Sciatic nerve (tissue), 2 donors: ENCODE results near the gene P2RY8. TPM values are rescaled to one million over a fixed set of nuclear protein-coding genes. Genes with fewer than 3 reads are reported as not detected.
A peak's percentile ranks its signal among the peaks of the same experiment; 100 is the strongest.
"Not testable (repeated sequence)": the region's sequence is repeated elsewhere in the genome, so short reads cannot be mapped to it uniquely, and the experiment has no call there.

Experiments used
- ATAC-seq: fragments of 200-7000 bp; cut with Tn5 transposase; one replicate; pipeline ENCODE4 v1.9.1; 2020; ENCODE audit warnings: mild to moderate bottlenecking, moderate library complexity
- DNase-seq: peaks from one replicate; pipeline ENCODE4 v3.0.0-alpha.2; 2020; ENCODE audit warnings: low spot score
- intact Hi-C: fragments of 100-400 bp; cut with DNase I; formaldehyde crosslinking; loops from one replicate; pipeline ENCODE4 v1.14.2; 2022
- total RNA-seq: library from RNA; stranded (reverse); fragmentation: NEBNext Ultra II Directional; extraction: Animal tissue kit (Norgen Biotek cat#: 25700); gene quantifications from one replicate; pipeline ENCODE4 v1.2.1, GENCODE V29; 2021
- donor health status: DM: no; HTN: no; CAD: no.
- donor health status: DM: no; HTN: no; CAD: no.

The P2RY8 gene
- total RNA-seq, 1 donor from 2014 or later, result 2.5 TPM

DNA sequence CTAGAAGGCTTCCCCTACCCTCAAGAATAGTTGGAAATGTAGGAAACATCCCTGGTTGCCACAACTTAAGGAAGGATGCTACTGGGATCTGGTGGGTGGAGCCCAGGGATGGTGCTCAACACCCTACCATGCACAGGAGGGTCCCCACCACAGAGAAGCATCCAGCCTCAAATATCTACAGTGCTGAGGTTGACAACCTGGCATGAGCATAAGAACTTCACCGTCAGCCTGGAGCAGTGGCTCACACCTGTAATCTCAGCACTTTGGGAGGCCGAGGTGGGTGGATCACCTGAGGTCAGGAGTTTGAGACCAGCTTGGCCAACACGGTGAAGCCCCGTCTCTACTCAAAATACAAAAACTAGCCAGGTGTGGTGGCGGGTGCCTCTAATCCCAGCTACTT, 60.3 kb downstream of the P2RY8 start:
- ATAC-seq (no peak), DNase-seq (no peak)
- intact Hi-C loops, result loop anchor here (10.0 kb wide), 1 partner anchor 98 kb away; no protein-coding TSS in a partner anchor

DNA sequence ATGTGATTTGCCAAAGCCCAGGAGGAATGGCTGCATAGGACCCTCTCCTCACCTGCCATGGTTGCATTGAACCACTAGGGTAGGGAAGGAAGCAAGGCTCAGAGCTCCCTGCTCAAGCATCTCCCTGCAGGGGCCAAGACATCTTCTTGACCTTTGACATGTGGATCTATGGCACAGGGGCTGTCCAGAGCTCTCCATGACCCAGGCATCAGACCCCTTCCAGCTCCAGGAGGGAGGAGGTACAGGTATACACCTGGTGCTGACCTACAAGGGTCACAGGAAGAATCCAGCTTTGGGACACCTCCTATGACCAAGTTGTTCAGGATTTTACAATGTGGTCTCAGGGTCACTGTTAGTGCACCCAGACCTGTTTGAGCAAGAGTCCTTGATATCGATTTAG, 61.1 kb downstream of the P2RY8 start:
- no peak for ATAC-seq
- no peak for DNase-seq
- intact Hi-C loops, result loop anchor here (10.0 kb wide), 1 partner anchor 99 kb away; no protein-coding TSS in a partner anchor

DNA sequence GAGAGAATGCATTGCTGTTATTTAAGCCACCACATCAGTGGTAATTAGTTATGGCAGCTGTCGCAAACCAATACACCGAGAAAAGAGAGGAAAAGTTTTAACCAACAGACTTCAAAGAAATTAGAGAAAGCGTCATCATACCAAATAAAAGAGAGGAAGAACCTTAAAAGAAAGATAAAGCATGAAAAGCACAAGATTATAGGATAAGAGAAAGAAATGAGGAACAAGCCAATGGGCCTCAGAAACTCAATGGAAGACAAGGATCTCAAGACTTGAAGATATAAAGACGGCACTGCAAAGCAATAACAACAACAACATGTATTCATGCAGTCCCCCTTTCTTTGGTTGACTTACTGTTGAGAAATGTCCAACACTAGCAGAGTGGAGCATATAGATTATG, 61.5 kb downstream of the P2RY8 start:
- intact Hi-C loops, result loop anchor here (10.0 kb wide), 1 partner anchor 99 kb away; no protein-coding TSS in a partner anchor
- ATAC-seq, result no peak
- no peak for DNase-seq

DNA sequence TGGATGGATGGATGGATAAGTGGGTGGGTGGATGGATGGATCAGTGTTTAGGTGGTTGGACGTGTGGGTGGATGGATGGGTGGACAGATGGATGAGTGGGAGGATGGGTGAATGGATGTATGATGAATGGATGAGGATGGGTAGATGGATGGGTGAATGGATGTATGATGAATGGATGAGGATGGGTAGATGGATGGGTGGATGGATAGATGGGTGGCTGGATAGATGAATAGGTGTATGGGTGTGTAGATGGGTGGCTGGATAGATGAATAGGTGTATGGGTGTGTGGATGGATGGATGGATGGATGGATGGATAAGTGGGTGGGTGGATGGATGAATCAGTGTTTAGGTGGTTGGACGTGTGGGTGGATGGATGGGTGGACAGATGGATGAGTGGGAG, 62.4 kb downstream of the P2RY8 start:
- ATAC-seq, DNase-seq: not testable (repeated sequence)
- intact Hi-C loops, result loop anchor here (10.0 kb wide), 1 partner anchor 100 kb away; no protein-coding TSS in a partner anchor

DNA sequence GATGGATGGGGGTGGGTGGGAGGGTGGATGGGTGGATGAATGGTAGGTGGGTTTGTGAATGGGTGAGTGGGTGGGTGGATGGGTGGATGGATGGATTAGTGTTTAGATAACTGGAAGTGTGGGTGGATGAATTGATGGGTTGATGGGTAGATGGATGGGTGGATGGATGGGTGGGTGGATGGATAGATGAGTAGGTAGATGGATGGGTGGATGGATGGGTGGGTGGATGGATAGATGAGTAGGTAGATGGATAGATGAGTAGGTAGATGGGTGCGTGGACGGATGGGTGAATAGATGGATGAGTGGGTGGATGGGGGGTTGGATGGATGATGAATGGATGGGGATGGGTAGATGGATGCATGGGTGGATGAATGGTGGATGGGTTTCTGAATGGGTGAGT, 64.0 kb downstream of the P2RY8 start:
- DNase-seq (no peak), ATAC-seq (no peak)
- intact Hi-C loops, result loop anchor here (10.0 kb wide), 1 partner anchor 102 kb away; no protein-coding TSS in a partner anchor

DNA sequence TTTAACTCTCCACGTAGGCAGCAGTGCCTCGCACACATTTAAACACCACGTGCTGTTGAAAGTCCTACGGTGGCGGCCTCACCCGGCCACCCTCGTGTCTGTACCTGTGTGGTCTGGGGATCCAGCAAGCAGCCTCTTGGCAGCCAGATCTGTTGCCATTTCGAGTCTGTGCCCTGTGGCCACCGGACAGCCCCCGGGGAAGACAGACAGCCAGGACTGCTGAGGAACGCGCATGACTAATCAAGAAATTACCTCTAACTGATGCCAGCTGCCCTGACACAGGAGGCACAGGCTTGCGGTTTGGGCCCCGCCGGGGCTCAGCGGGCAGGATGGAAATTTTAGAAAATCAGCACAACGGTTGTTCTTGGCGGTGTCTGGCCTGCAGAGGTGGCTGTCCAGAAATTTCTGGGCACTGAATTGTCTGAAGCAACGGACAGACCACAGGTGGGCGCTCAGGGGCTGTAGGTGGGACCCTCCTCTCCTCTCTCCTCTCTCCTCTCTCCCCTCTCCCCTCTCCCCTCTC, 68.7 kb downstream of the P2RY8 start:
- DNase-seq (peak; percentile 42), ATAC-seq (no peak)
- intact Hi-C loops, result loop anchor here (10.0 kb wide), 1 partner anchor 1136 kb away; no protein-coding TSS in a partner anchor

DNA sequence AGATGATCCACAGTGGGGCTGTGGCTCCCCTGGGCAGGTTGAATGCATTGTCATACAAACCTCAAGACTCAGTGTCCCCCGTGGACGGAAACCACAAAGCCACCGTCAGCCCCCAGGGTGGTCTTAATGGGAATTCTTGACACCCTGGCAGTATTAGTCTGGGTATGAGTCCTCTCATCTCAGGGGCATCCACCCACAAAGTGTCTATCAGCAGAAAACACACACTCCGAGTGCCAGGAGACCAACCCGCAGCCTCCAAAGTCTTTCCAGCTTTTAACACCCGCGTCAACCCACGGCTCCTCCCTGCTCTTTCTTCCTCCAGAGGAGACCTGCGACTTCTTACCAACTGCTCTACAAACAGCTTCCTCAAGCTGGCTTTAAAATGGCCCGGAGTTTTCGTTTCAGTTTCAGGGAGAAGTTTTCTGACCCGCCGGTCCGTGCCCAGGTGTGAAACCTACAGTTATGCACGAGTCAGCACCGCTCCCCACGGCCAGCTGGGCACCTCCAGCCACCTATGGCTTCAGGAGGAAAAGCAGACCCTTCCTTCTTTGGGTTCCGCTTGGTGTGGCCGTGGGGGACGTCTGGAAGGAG, 69.9 kb downstream of the P2RY8 start:
- peak; percentile 42 for DNase-seq
- no peak for ATAC-seq
- intact Hi-C loops, result loop anchor here (10.0 kb wide), 1 partner anchor 1138 kb away; no protein-coding TSS in a partner anchor

DNA sequence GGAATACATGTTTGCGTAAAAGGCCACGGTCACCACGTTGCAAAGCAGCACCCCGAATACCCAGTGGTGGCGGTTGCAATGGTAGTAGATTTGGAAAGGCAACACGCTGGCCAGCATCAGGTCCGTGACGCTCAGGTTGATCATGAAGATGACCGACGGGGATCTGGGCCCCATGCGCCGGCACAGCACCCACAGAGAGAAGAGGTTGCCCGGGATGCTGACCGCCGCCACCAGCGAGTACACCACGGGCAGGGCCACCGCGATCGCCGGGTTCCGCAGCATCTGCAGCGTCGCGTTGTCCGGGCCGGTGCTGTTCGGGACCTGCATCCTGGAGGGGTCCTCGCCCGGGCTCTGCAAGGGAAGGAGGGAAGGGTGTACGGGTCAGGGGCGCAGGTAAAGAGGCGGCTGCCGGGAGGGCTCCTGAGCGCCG, 70.7 kb downstream of the P2RY8 start:
- DNase-seq (no peak), ATAC-seq (no peak)
- intact Hi-C loops, result loop anchor here (10.0 kb wide), 1 partner anchor 1139 kb away; no protein-coding TSS in a partner anchor

DNA sequence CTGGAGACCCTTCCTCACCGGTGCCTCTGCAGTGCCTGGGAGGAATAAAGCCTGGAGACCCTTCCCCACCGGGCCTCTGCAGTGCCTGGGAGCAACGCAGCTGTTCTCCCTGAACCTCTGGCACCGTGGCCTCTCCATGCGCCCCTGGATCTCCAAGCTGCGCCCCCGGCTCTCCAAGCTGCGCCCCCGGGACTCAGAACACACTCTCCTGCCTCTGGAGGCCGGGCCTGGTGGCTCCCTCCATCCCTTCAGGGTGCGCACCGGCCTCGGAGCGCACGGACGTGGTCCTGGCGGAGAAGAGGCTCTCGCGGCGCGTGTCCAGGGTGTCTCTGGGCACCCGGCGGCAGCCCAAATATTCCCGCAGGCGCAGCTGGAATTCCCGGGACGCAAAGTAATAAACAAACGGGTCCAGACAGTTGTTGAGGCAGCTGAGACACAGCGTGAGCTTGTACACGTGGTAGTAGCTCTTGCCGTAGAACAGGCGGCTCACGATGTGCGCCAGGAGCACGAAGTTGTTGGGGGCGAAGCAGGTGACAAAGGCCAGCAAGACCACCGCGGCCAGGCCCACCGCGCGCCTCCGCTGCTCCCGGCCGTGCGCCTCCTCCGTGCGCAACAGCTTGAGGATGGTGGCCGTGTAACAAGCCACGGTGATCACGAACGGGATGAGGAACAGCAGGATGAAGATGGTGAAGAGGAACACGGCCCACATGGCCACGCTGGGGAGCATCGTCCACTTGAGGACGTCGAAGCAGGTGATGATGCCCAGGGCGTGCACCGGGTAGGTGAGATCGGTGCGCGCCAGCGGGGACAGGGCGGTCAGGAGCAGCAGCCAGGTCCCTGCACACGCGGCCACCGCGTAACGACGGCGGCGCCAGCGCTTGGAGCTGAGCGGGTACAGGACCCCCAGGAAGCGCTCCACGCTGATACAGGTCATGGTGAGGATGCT, 71.4 kb downstream of the P2RY8 start:
- DNase-seq, result no peak
- no peak for ATAC-seq
- intact Hi-C loops, result loop anchor here (10.0 kb wide), 1 partner anchor 1139 kb away; no protein-coding TSS in a partner anchor

DNA sequence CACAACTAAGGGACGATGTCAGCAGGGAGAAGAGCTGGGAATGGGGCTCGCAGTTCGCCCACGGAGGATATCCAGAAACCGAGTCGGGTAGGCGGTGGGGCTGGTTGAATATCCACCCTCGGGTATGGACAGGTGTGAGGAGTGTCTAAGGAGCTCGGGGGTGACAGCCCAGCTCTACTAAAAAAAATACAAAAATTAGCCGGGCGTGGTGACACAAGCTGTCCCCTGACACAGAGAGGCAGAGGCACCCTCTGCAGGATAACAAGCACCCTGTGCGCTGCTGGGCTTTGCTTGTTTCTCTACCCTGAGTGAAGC, 72.1 kb downstream of the P2RY8 start:
- intact Hi-C loops, result loop anchor here (10.0 kb wide), 1 partner anchor 1140 kb away; no protein-coding TSS in a partner anchor
- ATAC-seq (no peak), DNase-seq (no peak)

DNA sequence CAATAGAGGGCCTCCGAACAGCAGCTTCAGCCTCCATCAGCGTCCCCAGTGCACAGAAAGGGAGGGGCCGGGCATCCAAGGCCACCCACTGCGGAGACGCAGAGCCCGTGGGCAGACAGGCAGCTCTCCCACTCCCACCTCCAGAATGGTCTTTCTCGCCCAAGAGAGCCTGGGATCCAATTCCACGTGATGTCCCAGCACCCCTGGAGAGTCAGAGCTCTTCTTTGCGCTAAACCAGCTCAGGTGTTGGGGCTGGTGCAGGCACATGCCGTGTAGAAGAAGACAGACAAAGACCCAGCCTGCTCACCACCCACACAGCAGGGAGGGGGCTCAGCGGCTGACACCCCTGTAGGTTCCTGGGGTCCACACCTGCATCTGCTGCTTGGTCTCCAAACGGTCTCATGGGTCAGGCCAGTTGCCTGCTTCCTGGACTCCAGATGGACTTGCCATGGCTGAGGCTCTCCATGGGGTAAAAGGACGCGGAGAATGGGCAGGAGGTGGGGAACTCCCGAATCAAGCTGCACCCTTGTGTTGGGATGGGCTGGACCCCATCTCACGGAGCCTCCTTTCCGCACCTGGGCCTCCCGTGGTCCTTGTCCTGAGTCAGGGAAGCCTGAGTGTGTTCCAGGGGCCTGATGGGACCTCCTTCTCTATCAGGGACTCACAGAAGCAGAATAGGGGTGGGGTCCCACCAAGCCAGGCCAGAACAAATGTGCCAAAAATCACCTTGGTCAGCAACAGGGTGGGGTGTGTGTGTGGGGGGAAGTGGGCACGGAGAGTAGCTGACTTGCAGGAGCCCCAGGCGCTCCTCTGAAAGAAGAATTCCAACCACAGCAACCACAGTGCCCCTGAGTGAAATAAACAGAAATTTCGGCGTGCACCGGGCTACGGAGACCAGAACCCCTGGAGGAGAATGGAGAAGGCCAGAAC, 72.7 kb downstream of the P2RY8 start:
- DNase-seq (no peak), ATAC-seq (no peak)
- intact Hi-C loops, result loop anchor here (10.0 kb wide), 1 partner anchor 1140 kb away; no protein-coding TSS in a partner anchor

DNA sequence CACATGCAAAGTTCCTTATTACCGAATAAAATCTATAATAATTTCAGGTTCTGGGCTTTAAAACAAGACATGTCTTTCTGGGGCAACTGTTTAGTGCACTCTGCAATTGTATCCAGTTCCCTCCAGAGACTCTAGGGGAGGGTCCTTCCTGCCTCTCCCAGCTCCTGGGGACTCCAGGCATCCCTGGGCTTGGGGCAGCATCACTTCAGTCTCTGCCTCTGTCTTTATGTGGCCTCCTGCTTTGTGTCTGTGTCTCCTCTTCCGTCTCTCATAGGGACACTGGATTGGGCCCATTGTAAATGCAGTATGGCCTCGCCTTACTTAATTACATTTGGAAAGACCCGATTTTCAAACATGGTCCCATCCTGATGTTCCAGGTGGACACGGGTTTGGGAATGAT, 73.4 kb downstream of the P2RY8 start:
- no peak for ATAC-seq
- DNase-seq, result no peak
- intact Hi-C loops, result loop anchor here (10.0 kb wide), 1 partner anchor 1141 kb away; no protein-coding TSS in a partner anchor

DNA sequence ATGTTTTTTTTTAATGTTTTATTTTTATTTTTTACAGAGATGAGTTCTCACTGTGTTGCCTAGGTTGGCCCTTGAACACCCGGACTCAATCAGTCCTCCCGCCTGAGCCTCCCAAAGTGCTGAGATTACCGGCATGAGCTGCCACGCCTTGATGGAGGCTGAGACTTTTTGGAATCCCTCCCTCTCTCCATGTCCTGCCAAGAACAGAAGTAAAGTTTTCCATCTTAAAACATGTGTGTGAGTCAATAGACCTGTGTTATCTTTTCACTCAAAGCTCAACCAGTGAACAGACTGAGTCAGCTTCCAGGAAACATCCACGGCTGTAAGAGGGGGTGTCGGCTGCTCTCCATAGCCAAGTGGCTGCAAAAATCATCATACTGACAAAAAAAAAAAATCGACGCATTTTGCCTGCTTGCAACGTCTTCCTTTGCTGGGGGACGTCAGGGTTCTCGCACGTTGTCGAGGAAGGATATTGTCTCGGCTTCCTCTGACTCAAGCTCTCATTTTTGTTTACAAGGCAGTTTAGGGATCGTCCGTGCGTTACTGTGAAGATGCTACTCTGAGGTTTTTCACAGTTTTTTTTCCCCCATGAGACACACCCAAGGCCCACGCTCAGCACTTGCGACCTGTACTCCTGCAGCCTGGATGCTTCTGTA, 74.3 kb downstream of the P2RY8 start:
- ATAC-seq (peak; percentile 32), DNase-seq (peak; percentile 30)
- intact Hi-C loops, result loop anchor here (10.0 kb wide), 1 partner anchor 1142 kb away; no protein-coding TSS in a partner anchor

DNA sequence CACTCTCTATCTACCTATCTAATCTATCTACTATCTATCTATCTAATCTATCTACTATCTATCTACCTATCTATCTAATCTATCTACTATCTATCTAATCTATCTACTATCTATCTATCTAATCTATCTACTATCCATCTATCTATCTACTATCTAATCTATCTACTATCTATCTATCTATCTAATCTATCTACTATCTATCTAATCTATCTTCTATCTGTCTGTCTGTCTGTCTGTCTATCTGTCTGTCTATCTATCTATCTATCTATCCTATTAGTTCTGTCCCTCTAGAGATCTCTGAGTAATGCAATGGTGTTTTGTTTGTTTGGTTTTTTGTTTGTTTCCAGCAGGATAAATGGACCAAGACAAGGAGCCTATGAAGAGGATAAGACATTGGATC, 74.9 kb downstream of the P2RY8 start:
- ATAC-seq (no peak), DNase-seq (no peak)
- intact Hi-C loops, result loop anchor here (10.0 kb wide), 1 partner anchor 1143 kb away; no protein-coding TSS in a partner anchor

DNA sequence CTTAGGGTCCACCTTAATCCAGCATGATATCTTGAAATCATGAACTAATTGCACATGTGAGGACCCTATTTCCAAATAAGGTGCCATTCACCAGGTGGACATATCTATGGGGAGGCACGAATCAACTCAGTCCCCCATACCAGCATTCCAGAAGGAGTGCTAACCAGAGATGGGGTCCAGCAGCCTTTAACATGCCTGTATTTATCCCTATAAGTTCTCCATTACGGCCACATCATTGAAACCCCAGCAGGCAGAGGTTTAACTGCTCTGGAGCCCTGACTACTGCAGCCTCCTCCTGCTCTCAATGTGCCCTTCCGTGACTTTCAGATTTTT, 81.1 kb downstream of the P2RY8 start:
- DNase-seq (no peak), ATAC-seq (no peak)
- intact Hi-C loops, result no loop called here

DNA sequence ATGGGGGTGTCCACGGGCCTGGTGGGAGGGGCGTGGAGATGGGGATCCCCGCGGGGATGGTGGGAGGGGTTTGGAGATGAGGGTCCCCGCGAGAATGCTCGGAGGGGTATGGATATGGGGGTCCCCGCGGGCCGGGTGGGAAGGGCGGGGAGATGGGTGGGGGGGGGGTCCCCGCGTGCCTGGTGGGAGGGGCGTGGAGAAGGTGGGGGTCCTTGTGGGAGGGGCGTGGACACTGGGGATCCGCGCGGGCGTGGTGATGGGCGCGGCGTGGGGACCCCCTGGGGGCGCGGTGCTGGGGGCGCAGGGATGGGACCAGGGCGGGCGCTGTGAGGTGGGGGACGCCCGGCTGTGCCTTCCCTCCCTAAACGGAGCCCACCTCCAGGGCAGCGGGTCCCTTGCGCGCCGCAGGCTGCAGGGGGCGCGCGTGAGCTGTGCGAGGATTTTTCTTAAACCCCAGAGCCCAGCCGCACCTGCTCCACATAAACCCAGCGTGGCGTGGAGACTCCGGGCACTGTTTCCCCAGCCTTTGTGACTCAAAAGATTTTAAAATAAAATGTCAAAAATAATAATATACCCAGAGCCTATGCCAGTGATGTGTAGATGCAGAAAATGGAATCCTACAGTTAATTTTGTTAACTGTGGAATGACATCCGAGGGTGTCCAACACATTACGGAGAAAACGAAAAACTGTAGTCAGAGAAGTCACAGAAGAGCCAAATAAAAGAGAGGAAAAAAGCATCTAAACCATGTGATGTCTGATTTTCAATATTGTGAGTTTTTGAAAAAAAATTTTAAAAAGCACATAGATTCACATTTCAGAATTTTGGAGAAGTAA, 82.8 kb downstream of the P2RY8 start:
- intact Hi-C loops, result no loop called here
- DNase-seq, result peak; percentile 96
- ATAC-seq, result peak; percentile 37

DNA sequence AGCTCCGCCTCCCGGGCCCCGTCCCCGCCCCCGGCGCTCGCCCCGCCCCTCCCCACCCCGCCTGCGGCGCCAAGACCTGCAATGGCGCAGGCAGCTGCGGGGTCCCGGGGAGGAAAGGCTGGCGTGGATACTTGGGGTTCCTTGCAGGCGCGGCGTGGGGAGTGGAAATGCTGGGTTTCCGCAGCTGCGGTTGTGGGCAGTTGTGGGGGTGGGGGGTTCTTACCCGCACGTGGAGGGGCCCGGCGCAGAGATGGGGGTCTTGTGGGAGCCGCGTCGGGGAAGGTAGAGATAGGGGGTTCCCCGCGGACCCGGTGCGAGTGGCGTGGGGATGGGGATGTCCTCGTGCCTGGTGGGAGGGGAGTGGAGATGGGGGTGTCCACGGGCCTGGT, 83.6 kb downstream of the P2RY8 start:
- DNase-seq, result peak; percentile 92
- peak; percentile 34 for ATAC-seq
- intact Hi-C loops, result no loop called here
